GM21737 (cell line): ENCODE measurements around the gene VPS4A.
"Not testable (repeated sequence)": the region's sequence is repeated elsewhere in the genome, so short reads cannot be mapped to it uniquely, and the experiment has no call there.

Experiments
- ATAC-seq: cut with Tn5 transposase; IDR thresholded peaks from one replicate; pipeline ENCODE4 v1.9.1; 2021; ENCODE audit warnings: mild to moderate bottlenecking, moderate library complexity; ENCODE audit not compliant: unreplicated experiment

VPS4A gene

DNA sequence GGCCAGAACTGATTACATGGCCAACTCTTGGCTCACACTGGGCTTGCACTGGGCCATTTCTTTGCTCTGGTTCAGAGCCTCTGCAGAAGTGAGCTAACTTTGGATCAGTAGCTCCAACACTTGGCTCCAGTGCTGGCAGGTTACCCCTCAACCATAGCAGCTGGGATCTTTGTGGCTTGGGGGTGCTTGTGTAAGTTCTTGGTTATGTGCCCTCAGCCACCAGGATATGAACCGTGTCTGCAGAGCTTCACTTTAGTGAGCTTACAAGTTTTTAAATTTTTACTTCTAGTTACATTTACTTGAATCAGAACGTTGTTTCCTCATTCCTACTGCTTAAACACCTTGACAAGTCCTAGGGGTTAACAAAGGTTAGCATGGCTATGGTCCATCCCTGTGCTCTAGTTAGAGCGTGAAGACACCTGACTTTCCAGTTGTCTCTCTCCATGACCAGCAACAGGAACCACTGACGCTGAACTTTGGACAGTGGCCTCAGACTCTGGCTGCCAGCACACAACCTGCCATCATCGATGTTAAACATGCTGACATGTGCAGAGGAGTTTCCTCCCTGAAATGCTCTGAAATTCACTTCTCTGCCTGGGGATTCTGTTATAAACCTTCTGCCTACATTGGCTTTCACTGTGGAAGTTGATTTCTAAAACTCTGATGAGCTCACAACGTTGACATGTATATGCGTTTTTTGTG, 15.2 kb downstream of the VPS4A start:
- ATAC-seq = no peak

DNA sequence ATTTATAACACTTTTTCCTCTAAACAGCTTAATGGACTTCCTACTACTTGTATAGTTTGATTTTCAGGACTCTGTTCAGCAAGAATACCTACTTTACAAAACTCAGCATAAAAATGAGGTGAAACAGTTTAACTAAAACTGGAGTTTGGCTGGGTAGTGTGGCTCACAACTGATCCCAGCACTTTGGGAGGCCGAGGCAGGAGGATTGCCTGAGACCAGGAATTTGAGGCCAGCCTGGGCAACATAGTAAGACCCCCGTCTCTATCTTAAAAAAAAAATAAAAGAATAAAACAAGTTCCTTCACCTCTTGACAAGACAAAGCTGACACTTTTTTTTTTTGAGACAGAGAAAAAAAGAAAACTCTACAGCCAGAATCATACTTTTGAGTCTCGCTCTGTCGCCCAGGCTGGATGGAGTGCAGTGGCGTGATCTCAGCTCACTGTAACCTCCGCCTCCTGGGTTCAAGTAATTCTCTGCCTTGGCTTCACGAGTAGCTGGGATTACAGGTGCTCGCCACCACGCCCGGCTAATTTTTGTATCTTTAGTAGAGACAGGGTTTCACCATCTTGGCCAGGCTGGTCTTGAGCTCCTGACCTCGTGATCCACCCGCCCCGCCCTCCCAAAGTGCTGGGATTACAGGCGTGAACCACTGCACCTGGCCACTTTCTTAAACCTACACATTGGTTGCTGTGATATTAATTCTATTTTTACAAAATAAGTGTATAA, 16.6 kb downstream of the VPS4A start:
- ATAC-seq = no peak

DNA sequence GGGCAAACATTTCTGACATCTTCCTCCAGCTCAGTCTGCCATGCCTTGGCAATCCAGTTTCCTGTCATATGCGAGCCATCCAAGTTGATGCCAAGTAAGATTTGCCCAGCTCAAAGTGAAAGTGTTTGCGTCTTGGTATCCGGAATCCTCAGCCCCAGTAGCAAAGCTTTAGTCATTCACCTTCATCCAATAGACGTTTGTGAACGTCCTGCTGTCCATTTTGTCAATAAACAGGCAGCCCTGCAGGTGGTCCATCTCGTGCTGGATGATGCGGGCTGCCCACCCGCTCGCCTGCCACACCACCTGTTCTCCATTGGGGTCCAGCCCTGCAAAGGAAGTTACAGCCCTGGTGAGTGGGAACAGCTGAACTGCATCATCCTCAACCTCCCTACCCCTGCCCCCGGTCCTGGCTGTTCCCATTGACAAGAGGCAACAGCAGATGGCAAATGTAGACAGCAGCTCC, 17.7 kb downstream of the VPS4A start:
- no peak for ATAC-seq

DNA sequence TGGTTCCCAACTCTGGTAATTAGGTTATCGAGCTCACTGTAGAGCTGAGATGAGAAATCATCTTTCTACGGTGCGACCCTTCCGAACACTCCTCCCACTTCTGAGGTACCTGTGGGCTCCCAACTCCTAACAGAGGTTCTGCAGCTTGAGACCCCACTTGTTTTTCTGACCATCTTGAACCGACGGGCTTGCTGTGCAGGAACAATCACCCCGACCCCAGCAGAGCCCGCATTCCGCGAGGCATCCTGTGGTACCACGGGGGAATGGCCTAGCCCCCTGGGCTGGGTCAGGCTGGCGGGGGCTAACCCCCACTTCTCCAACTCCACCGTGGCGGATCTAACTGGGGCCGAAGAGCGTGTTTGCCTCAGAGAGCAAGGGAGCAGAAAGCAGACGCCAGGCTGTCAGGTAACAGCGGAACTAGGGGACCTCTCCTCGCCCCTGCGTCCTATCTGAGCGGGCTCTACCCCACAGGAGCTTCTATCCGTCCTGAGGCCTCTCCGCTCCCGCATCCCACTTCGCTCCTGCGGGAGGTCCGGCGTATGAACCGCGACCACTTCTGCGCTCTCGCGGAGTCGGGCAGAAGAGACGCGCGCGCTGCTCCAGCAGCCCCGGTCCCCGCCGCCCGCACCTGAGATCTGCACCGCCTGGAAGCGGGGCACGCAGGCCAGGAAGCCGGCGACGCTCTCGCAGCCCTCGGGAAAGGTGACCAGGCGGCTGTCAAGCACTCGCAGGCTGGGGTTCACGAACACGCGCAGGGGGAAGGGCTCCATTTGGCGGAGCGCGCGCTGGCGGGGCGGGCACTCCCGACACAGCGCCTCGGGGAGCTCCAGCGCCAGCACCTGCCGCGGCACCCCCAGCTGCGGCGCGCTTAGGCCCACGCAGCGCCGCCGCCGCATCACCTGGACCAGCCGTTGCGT, 18.5 kb downstream of the VPS4A start:
- peak; percentile 22 for ATAC-seq

DNA sequence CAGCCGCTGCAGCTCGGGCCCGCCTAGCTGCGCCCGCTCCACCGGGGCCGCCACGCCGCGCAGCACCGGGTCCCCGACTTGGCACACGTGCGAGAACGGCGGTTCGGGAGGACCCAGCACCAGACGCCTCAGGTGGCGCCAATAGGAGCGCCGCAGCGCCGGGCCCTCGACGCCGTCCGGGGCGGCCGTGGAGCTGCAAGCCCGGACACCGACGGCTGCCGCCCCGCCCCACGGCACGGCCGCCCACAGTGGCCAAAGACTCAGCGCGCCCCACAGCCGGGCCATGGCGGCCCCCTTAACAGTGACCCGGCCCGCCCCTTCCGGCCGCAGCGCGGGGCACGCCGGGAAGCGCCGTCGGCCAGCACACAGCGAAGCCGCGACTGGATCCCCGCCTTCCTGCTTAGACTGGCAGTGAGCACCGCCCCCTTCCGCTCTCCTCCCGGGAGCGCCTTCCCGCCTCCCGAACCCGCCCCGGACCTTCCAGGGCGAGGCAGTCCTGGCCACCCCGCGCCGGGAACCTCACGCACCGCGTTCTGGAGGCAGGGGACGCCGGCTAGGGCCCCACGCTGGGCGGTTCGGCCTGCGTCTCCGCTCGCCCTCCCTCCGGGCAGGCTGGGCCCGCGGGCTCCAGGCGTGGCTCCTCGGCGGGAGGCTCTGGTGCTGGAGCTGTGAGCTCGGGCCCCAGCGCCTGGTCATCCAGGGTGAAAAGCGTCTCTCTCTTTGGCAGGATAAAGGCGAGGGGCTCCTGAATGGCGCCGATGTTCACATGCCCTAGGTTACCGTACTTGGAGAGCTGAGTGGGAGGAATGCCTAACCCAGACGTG, 19.3 kb downstream of the VPS4A start, which contains the start of gene PDF:
Gene PDF, minus strand, starts transcription at position 303 of the 824 bp plus-strand sequence. Its CDS starts 18 bp downstream, at position 285.
- peak; percentile 88 for ATAC-seq

DNA sequence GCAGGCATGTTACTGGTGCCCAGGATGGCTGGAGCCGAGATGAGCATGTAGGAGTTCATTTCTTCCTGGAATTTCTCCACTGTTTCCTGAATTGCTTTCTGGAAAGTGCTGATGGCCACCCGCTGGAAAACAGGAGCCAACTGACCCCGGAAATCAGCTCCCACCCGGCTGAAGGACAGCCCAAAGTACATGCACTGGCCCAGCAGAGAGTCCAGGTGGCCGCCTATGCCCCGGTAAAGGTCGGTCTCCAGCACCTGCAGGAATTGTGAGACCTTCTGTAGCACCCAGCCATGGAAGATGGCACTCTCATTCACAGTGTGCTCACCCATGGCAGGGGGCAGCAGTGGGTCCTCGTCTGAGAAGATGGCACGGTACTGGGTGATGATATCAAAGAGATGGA, 23.5 kb downstream of the VPS4A start:
- ATAC-seq = no peak

DNA sequence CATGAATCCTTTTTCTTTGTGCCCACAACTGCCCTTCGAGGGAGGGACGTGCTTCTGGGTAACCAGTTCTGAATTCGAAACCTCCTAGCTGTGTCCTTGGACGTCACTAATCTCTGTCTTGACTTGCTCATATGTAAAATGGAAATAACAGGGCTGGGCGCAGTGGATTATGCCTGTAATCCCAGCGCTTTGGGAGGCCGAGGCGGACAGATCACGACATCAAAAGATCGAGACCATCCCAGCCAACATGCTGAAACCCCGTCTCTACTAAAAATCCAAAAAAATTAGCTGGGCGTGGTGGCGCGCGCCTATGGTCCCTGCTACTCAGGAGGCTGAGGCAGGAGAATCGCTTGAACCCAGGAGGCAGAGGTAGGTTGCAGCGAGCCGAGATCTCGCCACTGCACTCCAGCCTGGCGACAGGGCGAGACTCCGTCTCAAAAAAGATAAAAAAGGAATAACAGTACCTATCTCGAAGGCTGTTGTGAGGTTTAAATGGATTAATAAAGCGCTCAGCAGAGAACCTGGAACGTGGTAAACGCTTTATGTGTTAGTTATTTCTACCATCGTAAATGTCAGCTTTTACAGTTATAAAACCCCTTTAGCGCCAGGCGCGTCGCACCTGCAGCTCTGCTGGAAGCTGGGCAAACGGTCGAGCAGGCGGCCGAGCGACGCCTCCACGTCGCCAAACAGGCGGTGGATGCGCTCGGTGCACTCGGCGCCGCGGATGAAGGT, 27.6 kb downstream of the VPS4A start:
- no peak for ATAC-seq

DNA sequence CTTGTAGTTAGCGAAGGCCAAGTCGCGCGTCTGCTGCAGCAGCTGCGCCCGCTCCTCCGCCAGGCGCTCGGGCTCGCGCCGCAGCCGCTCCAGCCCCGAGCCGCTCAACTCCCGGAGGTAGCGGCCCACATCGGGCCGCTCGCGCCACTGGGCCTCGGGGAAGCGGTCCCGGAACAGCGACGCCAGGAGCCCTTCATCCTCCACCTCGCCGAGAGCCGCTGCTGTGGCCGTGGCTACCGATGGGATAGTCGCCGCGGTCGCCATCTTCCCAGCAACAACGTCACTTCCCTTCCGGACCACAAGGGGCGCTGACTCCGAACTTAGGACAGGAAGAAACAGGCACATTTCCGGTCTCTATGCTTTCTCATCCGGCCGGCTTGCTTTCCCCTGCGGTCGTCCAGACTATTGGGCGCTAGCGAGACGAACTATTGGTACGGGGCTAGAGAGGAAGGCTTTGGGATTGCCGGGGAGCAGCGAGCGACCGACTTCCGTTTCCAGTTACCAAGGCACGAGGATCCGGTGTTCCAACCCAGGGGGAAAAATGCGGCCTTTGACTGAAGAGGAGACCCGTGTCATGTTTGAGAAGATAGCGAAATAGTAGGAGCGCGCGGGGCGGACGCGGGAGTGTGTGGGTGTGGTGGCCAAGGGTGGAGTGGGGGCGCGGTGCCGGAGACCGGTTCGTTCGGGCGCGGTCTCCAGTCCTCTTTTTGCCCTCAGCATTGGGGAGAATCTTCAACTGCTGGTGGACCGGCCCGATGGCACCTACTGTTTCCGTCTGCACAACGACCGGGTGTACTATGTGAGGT, 28.3 kb downstream of the VPS4A start, which contains the start of the genes COG8 and NIP7:
Gene COG8, minus strand, starts transcription at position 276 of the 806 bp plus-strand sequence. Its CDS starts 12 bp downstream, at position 264.
Gene NIP7, plus strand, starts transcription at position 484 of the 806 bp plus-strand sequence. Its CDS starts 58 bp downstream, at position 542.
- peak; percentile 85 for ATAC-seq

DNA sequence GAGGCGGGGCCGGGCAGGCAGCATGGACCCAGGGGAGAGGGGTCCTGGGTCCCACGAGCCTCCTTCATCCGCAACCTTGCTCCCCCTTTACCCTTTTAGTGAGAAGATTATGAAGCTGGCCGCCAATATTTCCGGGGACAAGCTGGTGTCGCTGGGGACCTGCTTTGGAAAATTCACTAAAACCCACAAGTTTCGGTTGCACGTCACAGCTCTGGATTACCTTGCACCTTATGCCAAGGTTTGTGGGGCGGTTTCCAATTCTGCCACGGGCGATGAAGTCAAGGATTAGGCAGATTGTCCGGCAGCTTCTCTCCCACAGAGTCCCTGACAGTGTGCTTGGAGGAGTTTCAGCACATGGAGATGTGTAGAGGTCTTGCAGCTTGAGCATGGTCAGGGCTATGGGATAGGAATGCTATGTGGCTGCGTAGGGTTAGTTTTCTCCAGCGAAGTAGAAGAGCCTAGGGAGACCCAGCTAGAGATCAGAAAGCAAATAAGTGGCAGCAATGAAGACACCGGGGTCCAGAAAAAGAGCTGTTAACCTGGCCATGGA, 29.0 kb downstream of the VPS4A start:
- ATAC-seq = no peak

DNA sequence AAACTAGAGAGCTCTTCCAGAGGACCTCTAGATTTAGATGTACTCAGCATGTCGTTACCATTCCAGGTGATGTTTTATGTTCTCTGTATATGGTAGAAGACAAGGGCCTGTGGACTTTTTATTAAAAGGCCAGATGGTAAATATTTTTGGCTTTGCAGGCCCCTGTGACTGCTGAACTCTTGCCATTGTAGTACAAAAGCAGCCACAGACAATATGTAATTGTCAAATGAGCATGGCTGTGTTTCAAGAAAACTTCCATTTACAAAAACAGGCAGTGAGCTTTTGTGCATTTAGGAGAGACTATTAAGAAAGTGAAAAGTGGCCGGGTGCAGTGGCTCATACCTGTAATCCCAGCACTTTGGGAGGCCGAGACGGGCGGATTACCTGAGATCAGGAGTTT, 33.0 kb downstream of the VPS4A start:
- ATAC-seq = no peak

DNA sequence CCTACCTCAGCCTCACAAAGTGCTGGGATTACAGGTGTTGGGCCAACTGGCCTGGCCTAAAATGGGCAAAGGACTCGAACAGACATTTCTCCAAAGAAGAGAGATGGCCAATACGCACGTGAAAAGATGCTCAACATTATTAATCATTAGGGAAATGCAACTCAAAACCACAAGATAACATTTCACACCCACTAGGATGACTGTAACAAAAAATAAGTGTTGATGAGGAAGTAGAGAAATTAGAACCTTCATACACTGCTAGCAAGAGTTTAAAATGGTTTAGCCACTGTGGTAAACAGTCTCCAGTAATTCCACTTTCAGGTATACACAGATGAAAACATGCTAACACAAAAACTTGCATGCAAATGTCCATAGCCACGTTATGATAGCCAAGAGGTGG, 34.8 kb downstream of the VPS4A start:
- ATAC-seq = no peak

DNA sequence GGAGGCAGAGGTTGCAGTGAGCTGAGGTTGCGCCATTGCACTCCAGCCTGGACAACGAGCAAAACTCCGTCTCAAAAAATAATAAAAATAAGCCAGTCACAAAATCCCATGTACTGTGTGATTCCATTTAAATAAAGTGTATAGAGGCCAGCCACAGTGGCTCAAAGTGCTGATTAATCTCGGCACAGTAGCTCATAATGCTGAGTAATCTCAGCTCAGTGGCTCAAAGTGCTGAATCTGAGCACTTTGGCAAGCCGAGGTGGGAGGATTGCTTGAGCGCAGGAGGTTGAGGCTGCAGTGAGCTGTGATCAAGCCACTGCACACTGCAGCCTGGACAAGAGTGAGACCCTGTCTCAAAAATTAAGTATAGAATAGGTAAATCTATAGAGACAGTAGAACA, 35.5 kb downstream of the VPS4A start:
- no peak for ATAC-seq

DNA sequence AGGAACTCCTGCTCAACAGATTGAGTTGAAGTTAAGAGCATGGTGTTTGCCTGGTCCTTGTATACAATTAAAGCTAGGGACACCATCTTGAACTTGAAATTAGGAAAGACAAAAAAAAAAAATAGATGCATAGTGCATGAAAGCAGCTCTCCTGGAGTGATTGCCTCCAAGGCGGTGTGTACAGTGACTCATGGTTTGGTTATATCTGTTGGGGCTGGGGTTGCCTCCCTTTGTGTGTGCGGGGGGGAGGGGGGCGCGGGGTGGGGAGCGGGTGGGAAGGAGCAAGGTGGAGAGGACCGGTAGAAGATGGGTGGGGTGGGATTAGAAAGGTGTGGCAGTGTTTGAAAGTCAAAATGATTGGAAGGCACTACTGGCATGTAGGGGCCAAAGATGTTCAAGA, 37.1 kb downstream of the VPS4A start:
- ATAC-seq = no peak

DNA sequence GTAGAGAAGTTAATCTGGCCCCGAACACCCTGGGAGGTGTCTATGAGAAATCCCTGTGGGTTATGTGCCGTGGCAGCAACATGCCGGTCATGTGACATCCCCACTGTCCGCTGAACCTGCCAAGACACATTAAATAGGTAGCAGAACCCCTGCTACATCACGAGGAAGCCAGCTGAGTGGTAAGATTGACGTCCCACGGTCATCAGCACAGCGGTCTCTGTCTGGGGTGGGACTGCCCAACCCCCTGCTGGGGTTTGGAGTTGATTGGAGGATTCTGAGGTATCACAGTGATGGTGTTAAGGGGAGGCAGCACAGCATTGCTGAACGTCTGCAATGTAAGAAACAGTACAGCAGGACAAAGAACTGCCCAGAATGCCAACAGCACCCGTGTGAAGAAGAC, 38.4 kb downstream of the VPS4A start:
- no peak for ATAC-seq

DNA sequence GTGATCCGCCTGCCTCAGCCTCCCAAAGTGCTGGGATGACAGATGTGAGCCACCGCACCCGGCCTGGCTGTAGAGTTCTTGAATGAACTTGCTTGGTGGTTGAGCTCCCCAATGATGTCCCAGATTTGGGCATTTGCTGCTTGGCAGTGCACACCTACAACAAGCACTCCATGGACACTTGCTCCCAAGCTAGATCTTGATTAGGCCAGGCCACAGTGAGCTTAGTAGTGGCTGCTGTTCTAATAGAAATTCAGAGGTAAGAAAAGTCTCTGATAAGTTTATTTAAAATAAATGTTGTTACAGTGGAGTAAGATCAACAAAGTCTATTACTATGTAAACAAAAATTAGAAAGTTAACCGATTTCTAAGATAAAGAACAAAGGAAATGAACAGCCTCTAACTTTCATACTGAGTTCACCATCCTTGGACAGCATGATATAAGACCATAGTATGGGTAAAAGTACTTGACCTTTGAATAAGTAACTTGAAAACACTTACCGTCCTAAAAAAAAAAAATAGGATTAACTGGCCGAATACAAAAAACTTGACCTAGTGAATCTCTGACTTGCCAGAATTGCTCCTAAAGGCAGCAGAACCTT, 39.5 kb downstream of the VPS4A start:
- no peak for ATAC-seq

DNA sequence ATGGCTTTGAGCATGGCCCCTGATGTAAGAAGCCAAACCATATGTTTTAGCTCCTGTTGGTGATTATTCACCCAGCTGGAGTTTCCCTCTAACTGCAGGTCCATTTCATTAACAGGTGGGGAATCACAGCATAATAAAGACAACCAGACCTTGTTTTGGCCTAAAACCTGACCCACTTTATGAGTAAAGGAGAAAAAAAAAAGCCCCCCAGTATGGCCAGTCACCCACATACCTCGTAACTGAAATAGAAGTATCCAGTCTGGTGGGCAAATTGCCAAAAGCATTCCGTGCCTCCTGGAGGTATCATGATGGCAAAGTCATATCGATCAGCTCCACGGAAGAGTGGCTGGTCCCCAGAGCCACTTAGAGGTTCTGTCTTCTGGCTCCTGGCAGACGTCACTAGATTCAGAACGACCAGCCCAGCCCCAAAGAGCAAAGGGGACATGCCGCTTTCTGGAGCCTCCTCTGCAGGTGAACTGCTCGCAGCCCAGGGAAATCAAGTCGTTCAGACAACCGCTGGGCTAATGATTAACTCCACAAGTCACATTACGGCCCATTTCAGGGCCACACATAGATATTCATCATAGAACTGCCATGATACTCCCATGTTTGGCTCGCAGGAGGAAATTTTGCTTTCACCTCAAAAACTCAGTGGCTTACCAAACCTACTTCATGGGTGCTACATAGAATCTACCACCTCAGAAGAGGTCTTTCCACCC, 40.3 kb downstream of the VPS4A start, which contains the start of gene TMED6:
Gene TMED6, minus strand, starts transcription at position 478 of the 719 bp plus-strand sequence. Its CDS starts 33 bp downstream, at position 445.
- no peak for ATAC-seq

DNA sequence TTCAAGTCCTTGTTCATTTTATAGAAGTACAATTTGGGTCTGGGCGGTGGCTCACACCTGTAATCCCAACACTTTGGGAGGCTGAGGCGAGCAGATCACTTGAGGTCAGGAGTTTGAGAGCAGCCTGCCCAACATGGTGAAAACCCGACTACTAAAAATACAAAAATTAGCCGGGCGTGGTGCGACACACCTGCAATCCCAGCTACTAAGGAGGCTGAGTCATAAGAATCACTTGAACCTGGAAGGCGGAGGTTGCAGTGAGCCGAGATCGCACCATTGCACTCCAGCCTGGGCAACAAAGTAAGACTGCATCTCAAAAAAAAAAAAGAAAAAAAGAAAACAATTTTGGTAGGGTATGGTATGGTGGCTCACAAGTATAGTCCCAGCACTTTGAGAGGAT, 48.9 kb downstream of the VPS4A start:
- ATAC-seq = not testable (repeated sequence)
